CD14-positive monocyte (primary cell): Measurements from ENCODE around the gene TCHH. TPM values are rescaled to one million over a fixed set of nuclear protein-coding genes. Genes with fewer than 3 reads are reported as not detected.

Experiments
- DNase-seq, 3 donors: peaks; one replicate each; pipeline ENCODE4 v3.0.0-alpha.2; 2011 to 2022
- H2AFZ ChIP-seq: 2 replicates; pipeline ENCODE4 v1.6.0; 2012; ENCODE audit warnings: mild to moderate bottlenecking, low read depth, low read length, inconsistent platforms; ENCODE audit not compliant: insufficient read depth, poor library complexity, severe bottlenecking
- H3K27ac ChIP-seq, 2 donors: 1 replicate in 1 of 2; 2 replicates in 1 of 2; pipeline ENCODE4 v1.5.1; 2012 to 2013; ENCODE audit warnings: low read length in 2 of 2, control low read depth in 1 of 2, inconsistent platforms in 1 of 2, low read depth in 1 of 2, mild to moderate bottlenecking in 1 of 2
- H3K27me3 ChIP-seq, 2 donors: one replicate each; pipeline versions ENCODE4 v1.6.0 to v1.6.1; 2011 to 2013; ENCODE audit warnings: low read length in 2 of 2; ENCODE audit not compliant: control insufficient read depth in 2 of 2, insufficient read depth in 2 of 2
- H3K36me3 ChIP-seq, 2 donors: replicated peaks in 1 of 2; 1 replicate in 1 of 2; 2 replicates in 1 of 2; pipeline versions ENCODE4 v1.5.1 to v1.6.1; 2012 to 2013; ENCODE audit warnings: low read length in 2 of 2, control low read depth in 1 of 2, inconsistent platforms in 1 of 2, mild to moderate bottlenecking in 1 of 2; ENCODE audit not compliant: insufficient read depth in 2 of 2, control insufficient read depth in 1 of 2
- H3K4me1 ChIP-seq, 2 donors: 1 replicate in 1 of 2; 2 replicates in 1 of 2; pipeline versions ENCODE4 v1.5.1 to v1.6.1; 2012 to 2013; ENCODE audit warnings: low read length in 2 of 2, control low read depth in 1 of 2, inconsistent platforms in 1 of 2, mild to moderate bottlenecking in 1 of 2, moderate library complexity in 1 of 2; ENCODE audit not compliant: insufficient read depth in 2 of 2, control insufficient read depth in 1 of 2
- H3K4me2 ChIP-seq: replicated peaks from 2 replicates; pipeline ENCODE3; 2012; ENCODE audit warnings: low read length, moderate library complexity, mild to moderate bottlenecking; ENCODE audit not compliant: poor library complexity, severe bottlenecking; ENCODE audit errors: extremely low read depth
- H3K4me3 ChIP-seq, 3 experiments: fragments of 200-600 bp in 1 of 3; sonication (generic) in 1 of 3; replicated peaks in 1 of 3; 1 replicate in 2 of 3; 2 replicates in 1 of 3; pipeline ENCODE4 v1.5.1; 2011 to 2013; ENCODE audit warnings: low read length in 3 of 3, mild to moderate bottlenecking in 3 of 3, control low read depth in 2 of 3, low read depth in 2 of 3, inconsistent platforms in 1 of 3, moderate library complexity in 1 of 3
- H3K79me2 ChIP-seq: 2 replicates; pipeline ENCODE4 v1.6.0; 2012; ENCODE audit warnings: mild to moderate bottlenecking, control low read depth, inconsistent platforms, low read length, moderate library complexity; ENCODE audit not compliant: insufficient read depth
- H3K9ac ChIP-seq: 2 replicates; pipeline ENCODE4 v1.6.0; 2017; ENCODE audit warnings: low read length, mild to moderate bottlenecking; ENCODE audit not compliant: insufficient read depth, poor library complexity, severe bottlenecking
- H3K9me3 ChIP-seq, 2 donors: replicated peaks in 1 of 2; 1 replicate in 1 of 2; 2 replicates in 1 of 2; pipeline versions ENCODE4 v1.5.1 to v1.6.1; 2012 to 2013; ENCODE audit warnings: low read length in 2 of 2, control low read depth in 1 of 2; ENCODE audit not compliant: control insufficient read depth in 1 of 2, insufficient read depth in 1 of 2
- H4K20me1 ChIP-seq: 2 replicates; pipeline ENCODE4 v1.6.0; 2012; ENCODE audit warnings: mild to moderate bottlenecking, low read length, control low read depth, moderate library complexity; ENCODE audit not compliant: insufficient read depth
- H3K27ac Mint-ChIP-seq, 7 donors: one replicate each; pipeline ENCODE4 v1.8.0; 2020; ENCODE audit warnings: mild to moderate bottlenecking in 7 of 7, mixed read lengths in 7 of 7, moderate library complexity in 6 of 7, inconsistent platforms in 2 of 7
- H3K27me3 Mint-ChIP-seq, 3 donors: one replicate each; pipeline ENCODE4 v1.8.0; 2021 to 2022; ENCODE audit warnings: low read depth in 3 of 3, mild to moderate bottlenecking in 3 of 3, mixed read lengths in 3 of 3, moderate library complexity in 3 of 3, inconsistent platforms in 1 of 3
- H3K36me3 Mint-ChIP-seq, 2 donors: one replicate each; pipeline ENCODE4 v1.8.0; 2020; ENCODE audit warnings: mixed read lengths in 2 of 2, inconsistent platforms in 1 of 2, mild to moderate bottlenecking in 1 of 2
- H3K4me1 Mint-ChIP-seq: one replicate; pipeline ENCODE4 v1.8.0; 2020; ENCODE audit warnings: mild to moderate bottlenecking, mixed read lengths
- H3K4me3 Mint-ChIP-seq, 2 donors: one replicate each; pipeline ENCODE4 v1.8.0; 2020; ENCODE audit warnings: mild to moderate bottlenecking in 2 of 2, mixed read lengths in 2 of 2, moderate library complexity in 1 of 2
- H3K9me3 Mint-ChIP-seq, 7 donors: one replicate each; pipeline ENCODE4 v1.8.0; 2020 to 2022; ENCODE audit warnings: mixed read lengths in 7 of 7, mild to moderate bottlenecking in 6 of 7, moderate library complexity in 6 of 7, inconsistent platforms in 2 of 7
- CTCF ChIP-seq: fragments of 200-600 bp; IDR thresholded peaks from one replicate; pipeline ENCODE4 v1.8.0; 2022; ENCODE audit warnings: antibody characterized with exemption, mild to moderate bottlenecking
- WGBS: methylation state at CpG from one replicate; pipeline ENCODE4 v1.1.5; 2013; ENCODE audit warnings: missing lambda C conversion rate; ENCODE audit not compliant: insufficient coverage; 5-methylcytosine and 5-hydroxymethylcytosine counted together
- intact Hi-C, 2 donors: fragments of 100-400 bp; cut with micrococcal nuclease; formaldehyde crosslinking; loops; one replicate each; pipeline versions ENCODE4 v1.15.0 to v1.15.1; 2023
- polyA plus RNA-seq, 3 donors: library from polyadenylated mRNA; depleted of rRNA in 1 of 3; unstranded in 2 of 3; stranded (reverse) in 1 of 3; fragments of 300-500 nt in 2 of 3; fragments of >200 nt in 1 of 3; fragmentation: Illumina TruSeq in 2 of 3; gene quantifications; 1 replicate in 2 of 3; 2 replicates in 1 of 3; pipeline ENCODE4 v1.2.3, GENCODE V29; 2012 to 2021

TCHH gene
- polyA plus RNA-seq, 3 donors, result not detected

- H4K20me1 ChIP-seq, result no peaks in the 10 kb centered on the region
- H3K27me3 ChIP-seq, result no peaks in the 10 kb centered on the region
- no peaks in the 10 kb centered on the region for H3K9me3 Mint-ChIP-seq
- no peak within 1 kb of the TSS for H2AFZ ChIP-seq
- peak within 1 kb of the TSS; percentile 65 to 78 for H3K27ac ChIP-seq
- DNase-seq, result no peak
- H3K9ac ChIP-seq, result no peak within 1 kb of the TSS
- H3K4me1 Mint-ChIP-seq, result peaks cover 44% of the 10 kb centered on the region
- peak within 1 kb of the TSS in 6 of 7 donors; percentile 83 to 95 (median 93) for H3K27ac Mint-ChIP-seq
- no CpG with 5 or more reads among the region's 1 CpG for WGBS
- intact Hi-C loops, result no loop called here
- no peaks in the 10 kb centered on the region for H3K36me3 Mint-ChIP-seq
- no peaks in the 10 kb centered on the region for H3K79me2 ChIP-seq
- H3K4me2 ChIP-seq, result no peak within 1 kb of the TSS
- no peak within 1 kb of the TSS for H3K4me3 Mint-ChIP-seq
- no peaks in the 10 kb centered on the region for H3K9me3 ChIP-seq
- TF ChIP-seq CTCF, result no peak
- H3K27me3 Mint-ChIP-seq, result peaks cover 0 to 3% (median 0%) of the 10 kb centered on the region in 3 donors
- no peaks in the 10 kb centered on the region for H3K36me3 ChIP-seq
- H3K4me1 ChIP-seq, result peaks cover 49 to 55% of the 10 kb centered on the region in 2 donors
- H3K4me3 ChIP-seq, result no peak within 1 kb of the TSS
These were observed 43.9 kb upstream of the TCHH start, which contains the start of gene RPTN for GRCh38 chr1:152159144-152159543. TSS of gene RPTN (minus strand) at chr1:152159228. CDS start at chr1:152157889, 1,339 bp downstream.

- H3K36me3 ChIP-seq, result no peaks in the 10 kb centered on the region
- no peak overlapping the region for H2AFZ ChIP-seq
- no peaks in the 10 kb centered on the region for H3K36me3 Mint-ChIP-seq
- no peak overlapping the region for H3K4me3 ChIP-seq
- H3K4me1 Mint-ChIP-seq, result peaks cover 3% of the 10 kb centered on the region
- H4K20me1 ChIP-seq, result no peaks in the 10 kb centered on the region
- H3K9me3 Mint-ChIP-seq, result peaks cover 0 to 3% (median 0%) of the 10 kb centered on the region in 7 donors
- no peaks in the 10 kb centered on the region for H3K9me3 ChIP-seq
- no peak overlapping the region for H3K27ac Mint-ChIP-seq
- H3K4me1 ChIP-seq, result peaks cover 3 to 4% of the 10 kb centered on the region in 2 donors
- no peak overlapping the region for H3K9ac ChIP-seq
- intact Hi-C loops, result no loop called here
- H3K4me3 Mint-ChIP-seq, result no peak overlapping the region
- no CpG with 5 or more reads among the region's 3 CpGs for WGBS
- H3K27ac ChIP-seq, result no peak overlapping the region
- no peak overlapping the region for H3K4me2 ChIP-seq
- H3K27me3 Mint-ChIP-seq, result peaks cover 0 to 3% (median 2%) of the 10 kb centered on the region in 3 donors
- TF ChIP-seq CTCF, result no peak
- DNase-seq, result no peak
- no peaks in the 10 kb centered on the region for H3K79me2 ChIP-seq
- no peaks in the 10 kb centered on the region for H3K27me3 ChIP-seq
These were observed 38.8 kb upstream of the TCHH start for GRCh38 chr1:152153996-152154395.
